GM23248 (cell line): ENCODE results near the gene MB. TPM values are rescaled to one million over a fixed set of nuclear protein-coding genes. Genes with fewer than 3 reads are reported as not detected.

Experiments used
- DNase-seq: peaks from one replicate; pipeline ENCODE4 v3.0.0-alpha.2; 2015
- H2AFZ ChIP-seq: fragments of 200-600 bp; sonication (generic); 2 replicates; pipeline ENCODE4 v1.6.1; 2016; ENCODE audit warnings: antibody characterized with exemption
- H3F3A ChIP-seq: fragments of 200-600 bp; sonication (generic); 2 replicates; pipeline ENCODE4 v1.6.1; 2016; ENCODE audit warnings: mild to moderate bottlenecking, antibody characterized with exemption, mixed run types; ENCODE audit not compliant: insufficient read depth
- H3K27ac ChIP-seq: fragments of 200-600 bp; sonication (generic); 2 replicates; pipeline ENCODE4 v1.5.1; 2016; ENCODE audit warnings: mild to moderate bottlenecking
- H3K27me3 ChIP-seq: fragments of 200-600 bp; sonication (generic); replicated peaks from 2 replicates; pipeline ENCODE4 v1.6.1; 2016; ENCODE audit warnings: mild to moderate bottlenecking; ENCODE audit not compliant: insufficient read depth
- H3K36me3 ChIP-seq: fragments of 200-600 bp; sonication (generic); 2 replicates; pipeline ENCODE4 v1.6.1; 2016; ENCODE audit warnings: low read depth, mild to moderate bottlenecking
- H3K4me1 ChIP-seq: fragments of 200-600 bp; sonication (generic); 2 replicates; pipeline ENCODE4 v1.6.1; 2016; ENCODE audit warnings: mild to moderate bottlenecking; ENCODE audit not compliant: insufficient read depth
- H3K4me2 ChIP-seq: fragments of 200-600 bp; sonication (generic); one replicate; pipeline ENCODE4 v1.6.1; 2016; ENCODE audit warnings: mild to moderate bottlenecking; ENCODE audit not compliant: unreplicated experiment
- H3K4me3 ChIP-seq: fragments of 200-600 bp; sonication (generic); 2 replicates; pipeline ENCODE4 v1.5.1; 2016; ENCODE audit warnings: mild to moderate bottlenecking
- H3K79me2 ChIP-seq: fragments of 200-600 bp; sonication (generic); 2 replicates; pipeline ENCODE4 v1.6.1; 2016; ENCODE audit warnings: mild to moderate bottlenecking; ENCODE audit not compliant: insufficient read depth
- H3K9ac ChIP-seq: fragments of 200-600 bp; sonication (generic); 2 replicates; pipeline ENCODE4 v1.6.1; 2016; ENCODE audit warnings: mild to moderate bottlenecking
- H3K9me2 ChIP-seq: fragments of 200-600 bp; sonication (generic); 2 replicates; pipeline ENCODE4 v1.6.1; 2016; ENCODE audit warnings: mixed run types, mild to moderate bottlenecking, moderate library complexity; ENCODE audit not compliant: insufficient read depth
- H3K9me3 ChIP-seq: fragments of 200-600 bp; sonication (generic); one replicate; pipeline ENCODE4 v1.6.1; 2017; ENCODE audit warnings: low read depth
- H4K20me1 ChIP-seq: fragments of 200-600 bp; sonication (generic); 2 replicates; pipeline ENCODE4 v1.6.0; 2016; ENCODE audit not compliant: insufficient read depth
- EZH2 ChIP-seq: fragments of 200-600 bp; sonication (generic); IDR thresholded peaks from 2 replicates; pipeline ENCODE4 v1.6.1; 2018; ENCODE audit warnings: antibody characterized with exemption, mild to moderate bottlenecking; ENCODE audit not compliant: insufficient read depth, poor library complexity, severe bottlenecking
- EZH2phosphoT487 ChIP-seq: fragments of 200-600 bp; sonication (generic); IDR thresholded peaks from 2 replicates; pipeline ENCODE4 v1.6.1; 2018; ENCODE audit warnings: antibody characterized with exemption, moderate library complexity, mild to moderate bottlenecking, low read depth; ENCODE audit not compliant: insufficient read depth
- WGBS, 2 experiments: methylation state at CpG; one replicate each; pipeline ENCODE4 v1.1.6; 2015 to 2017; ENCODE audit warnings: low lambda C conversion rate in 2 of 2, low coverage in 1 of 2; ENCODE audit errors: missing lambda C conversion rate in 2 of 2; 5-methylcytosine and 5-hydroxymethylcytosine counted together
- in situ Hi-C: fragments of 300-500 bp; cut with MboI; formaldehyde crosslinking; loops from 2 replicates; pipeline ENCODE4 v1.15.0; 2020
- polyA plus RNA-seq: library from polyadenylated mRNA; unstranded; fragments of >200 nt; fragmentation: Nextera tagmentation; extraction: Ambion mirVana; gene quantifications from 2 replicates; pipeline ENCODE4 v1.2.1, GENCODE V29; 2016
- total RNA-seq: library from RNA; depleted of rRNA; stranded (reverse); fragments of >200 nt; shearing (Covaris generic); gene quantifications from 2 replicates; pipeline ENCODE4 v1.2.3, GENCODE V29; 2014

Gene MB
- total and polyA plus RNA-seq, 2 experiments from 2014 or later, result not detected

DNA sequence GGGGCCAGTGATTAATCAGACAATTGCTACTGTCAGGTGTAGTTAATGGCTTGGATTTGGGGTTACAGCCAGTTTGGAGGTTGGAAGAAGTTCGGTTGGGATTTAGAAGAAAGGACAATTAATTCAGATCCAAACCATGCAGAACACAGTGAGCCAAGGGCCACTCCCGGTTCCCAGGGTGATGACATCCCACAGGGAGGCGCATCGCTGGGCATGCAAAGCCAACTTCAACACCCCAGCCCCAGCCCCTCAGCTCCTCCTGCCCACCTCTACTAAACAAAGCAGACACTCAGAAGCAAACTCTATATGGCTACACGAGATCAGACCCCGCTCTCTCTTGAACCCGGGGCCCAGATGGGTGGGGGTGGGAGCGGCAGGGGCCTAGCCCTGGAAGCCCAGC lies 10.2 kb downstream of the MB start:
- 68 to 72% methylated on average over 8 of the region's 8 CpGs for WGBS, 2 experiments
- Histone ChIP-seq H3K9me2 (no peaks in the 10 kb centered on the region), H3K79me2 (no peaks in the 10 kb centered on the region), H3F3A (no peaks in the 10 kb centered on the region), H3K27me3 (peaks cover 7% of the 10 kb centered on the region; the same call in 1 of the 2 replicates), H3K36me3 (no peaks in the 10 kb centered on the region), H2AFZ (no peak overlapping the region), H3K4me2 (no peak overlapping the region), H3K4me3 (no peak overlapping the region), H3K9me3 (no peaks in the 10 kb centered on the region), H4K20me1 (no peaks in the 10 kb centered on the region), H3K27ac (no peak overlapping the region), H3K4me1 (no peaks in the 10 kb centered on the region), H3K9ac (no peak overlapping the region)
- no peak for DNase-seq
- TF ChIP-seq EZH2phosphoT487 (no peak), EZH2 (no peak)
- in situ Hi-C loops, result no loop called here

DNA sequence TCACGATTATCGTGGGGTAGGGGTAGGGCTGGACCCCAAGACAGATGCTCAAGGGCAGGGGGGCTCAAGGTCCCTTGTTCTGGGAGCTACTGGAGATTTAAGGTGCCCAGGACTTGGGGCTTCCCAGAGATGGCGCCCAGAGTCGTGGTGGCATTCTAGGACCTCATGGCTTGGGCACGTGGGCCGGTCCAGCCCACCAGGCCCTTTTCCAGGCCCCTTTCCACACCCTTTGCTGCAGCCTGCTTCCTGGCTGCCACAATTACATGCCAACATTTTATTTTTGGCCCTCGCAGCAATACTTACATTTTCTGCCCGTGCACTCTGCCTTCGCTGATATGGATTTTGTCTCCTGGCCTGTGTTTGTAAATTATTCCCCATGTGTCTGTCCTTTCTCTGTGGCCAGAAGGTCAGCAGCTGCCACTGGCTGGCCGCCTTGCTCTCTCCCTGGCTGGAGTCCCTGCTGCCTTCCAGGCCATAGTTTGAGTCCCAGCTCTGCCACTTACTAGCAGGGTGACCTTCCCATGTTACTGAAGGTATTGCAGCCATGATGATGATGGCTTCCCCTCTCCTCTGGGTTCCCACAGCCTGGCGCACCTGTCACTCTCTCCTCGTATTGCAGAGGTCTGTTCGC lies 11.2 kb downstream of the MB start:
- Histone ChIP-seq H3K27ac (no peak overlapping the region), H3K9me2 (no peaks in the 10 kb centered on the region), H3F3A (peaks cover 8% of the 10 kb centered on the region), H3K4me1 (no peaks in the 10 kb centered on the region), H3K9me3 (no peaks in the 10 kb centered on the region), H3K79me2 (no peaks in the 10 kb centered on the region), H3K4me3 (no peak overlapping the region), H3K4me2 (no peak overlapping the region), H3K36me3 (no peaks in the 10 kb centered on the region), H2AFZ (no peak overlapping the region), H3K9ac (no peak overlapping the region), H3K27me3 (peaks cover 7% of the 10 kb centered on the region; the same call in 1 of the 2 replicates), H4K20me1 (no peaks in the 10 kb centered on the region)
- TF ChIP-seq EZH2phosphoT487 (no peak), EZH2 (no peak)
- 65 to 71% methylated on average over 13 of the region's 13 CpGs for WGBS, 2 experiments
- in situ Hi-C loops, result no loop called here
- DNase-seq, result no peak

DNA sequence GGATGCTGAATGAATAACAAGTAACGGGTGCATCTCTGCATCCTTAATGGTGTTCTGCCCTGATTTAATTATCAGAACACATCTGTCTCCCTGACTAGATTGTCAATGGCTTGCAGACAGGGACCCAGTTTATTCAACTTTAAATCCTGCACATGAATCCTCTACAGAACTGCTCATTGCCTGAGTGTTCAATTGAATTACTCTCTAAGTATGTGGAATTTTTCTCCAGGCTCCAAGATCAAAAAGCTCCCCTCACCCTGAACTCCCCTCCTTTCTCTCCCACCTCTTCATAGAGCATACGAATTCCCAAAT lies 11.8 kb downstream of the MB start:
- Histone ChIP-seq H3K9me3 (no peaks in the 10 kb centered on the region), H3K27ac (no peak overlapping the region), H3K4me1 (no peaks in the 10 kb centered on the region), H3K4me3 (no peak overlapping the region), H3K27me3 (peaks cover 7% of the 10 kb centered on the region; the same call in 1 of the 2 replicates), H2AFZ (no peak overlapping the region), H3K4me2 (no peak overlapping the region), H3K36me3 (no peaks in the 10 kb centered on the region), H3F3A (peaks cover 10% of the 10 kb centered on the region), H3K9ac (no peak overlapping the region), H3K79me2 (no peaks in the 10 kb centered on the region), H4K20me1 (no peaks in the 10 kb centered on the region), H3K9me2 (no peaks in the 10 kb centered on the region)
- WGBS, 2 experiments, result 61 to 65% methylated on average over 2 of the region's 2 CpGs
- no peak for TF ChIP-seq EZH2phosphoT487
- TF ChIP-seq EZH2, result no peak
- in situ Hi-C loops, result no loop called here
- DNase-seq, result no peak

DNA sequence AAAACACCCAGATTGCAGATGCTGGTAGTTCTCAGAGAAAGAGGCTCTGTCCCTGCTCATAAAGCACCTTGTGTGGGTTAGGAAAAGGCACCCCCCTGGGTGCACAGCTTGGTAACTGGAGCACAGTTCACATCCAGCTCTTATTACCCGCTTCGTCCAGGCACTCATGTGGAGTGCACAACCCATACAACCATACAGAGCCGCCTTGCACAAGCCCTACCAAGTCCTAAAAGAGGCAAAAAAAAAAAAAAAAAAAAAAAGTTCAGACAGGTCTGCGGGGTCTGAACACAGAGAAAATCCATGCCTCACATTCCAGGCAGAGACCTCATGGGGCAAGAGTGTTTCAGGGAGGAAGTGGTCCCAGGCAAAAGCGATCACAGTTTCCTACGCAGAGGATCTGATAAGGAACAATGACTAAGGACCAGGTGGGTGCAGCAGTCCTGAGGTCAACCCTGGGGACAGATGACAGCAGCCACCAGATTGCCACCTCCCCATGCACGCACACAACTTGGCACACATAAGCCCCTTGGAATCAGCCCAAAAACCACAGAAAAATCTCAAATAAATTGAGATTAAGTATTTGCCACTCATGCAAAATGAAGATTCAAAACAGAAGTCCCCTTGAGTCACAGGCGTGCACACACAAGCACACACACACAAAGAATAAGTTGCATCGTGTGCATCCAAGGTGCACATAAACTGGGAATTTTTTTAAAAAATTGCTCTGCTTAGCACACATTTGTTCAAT lies 12.3 kb downstream of the MB start:
- Histone ChIP-seq H4K20me1 (no peaks in the 10 kb centered on the region), H3K27ac (no peak overlapping the region), H3K79me2 (no peaks in the 10 kb centered on the region), H2AFZ (no peak overlapping the region), H3K4me3 (no peak overlapping the region), H3K9me3 (no peaks in the 10 kb centered on the region), H3K9ac (no peak overlapping the region), H3K4me2 (no peak overlapping the region), H3K36me3 (no peaks in the 10 kb centered on the region), H3K4me1 (no peaks in the 10 kb centered on the region), H3K9me2 (no peaks in the 10 kb centered on the region), H3K27me3 (0 out of 2 replicates have a peak, but pooled peaks cover 3% of the 10 kb centered on the region), H3F3A (peaks cover 10% of the 10 kb centered on the region)
- DNase-seq, result no peak
- in situ Hi-C loops, result no loop called here
- TF ChIP-seq EZH2phosphoT487, result no peak
- TF ChIP-seq EZH2, result no peak
- 52 to 59% methylated on average over 9 of the region's 9 CpGs for WGBS, 2 experiments
